Measurements from ENCODE around the gene MEIOC. TPM values are rescaled to one million over a fixed set of nuclear protein-coding genes. Genes with fewer than 3 reads are reported as not detected.
A peak's percentile ranks its signal among the peaks of the same experiment; 100 is the strongest.
"Not testable (repeated sequence)": the region's sequence is repeated elsewhere in the genome, so short reads cannot be mapped to it uniquely, and the experiment has no call there.

MEIOC gene
- total RNA-seq, 1 experiment from 2014 or later, result not detected

DNA sequence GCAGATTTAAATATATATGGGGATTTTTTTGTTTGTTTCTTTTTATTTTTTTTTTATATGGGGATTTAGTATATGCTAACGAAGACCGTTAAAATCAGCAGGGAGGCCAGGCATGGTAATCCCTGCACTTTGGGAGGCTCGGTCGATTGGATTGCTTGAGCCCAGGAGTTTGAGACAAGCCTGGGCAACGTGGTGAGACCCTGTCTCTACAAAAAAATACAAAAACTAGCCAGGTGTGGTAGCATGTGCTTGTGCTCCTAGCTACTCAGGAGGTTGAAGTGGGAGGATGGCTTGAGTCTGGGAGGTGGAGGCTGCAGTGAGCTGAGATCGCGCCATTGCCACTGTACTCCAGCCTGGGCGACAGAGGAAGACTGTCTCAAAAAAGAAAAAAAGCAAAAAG is 22.3 kb upstream of the MEIOC start:
- no peaks in the 10 kb centered on the region for H3K9me2 ChIP-seq (replicated peaks; ENCODE audit: low read length)
- CTCF ChIA-PET, result interaction anchor here (0.6 kb wide), 1 partner anchor 100 kb away, joined by 4 read pairs; no protein-coding TSS in a partner anchor
- no peak overlapping the region for H2AFZ ChIP-seq (ENCODE audit: low read length)
- no TSS peak for BruUV-seq (replicated peaks)
- no peak overlapping the region for H3K4me2 ChIP-seq (ENCODE audit: low read length)
- H3K36me3 ChIP-seq (ENCODE audit: low read depth, low read length), result no peaks in the 10 kb centered on the region
- no peak overlapping the region for H3K4me3 ChIP-seq (ENCODE audit: low read length)
- no peaks in the 10 kb centered on the region for H3K27me3 ChIP-seq (ENCODE audit: low read length)
- H3K4me1 ChIP-seq (ENCODE audit: insufficient read depth, low read length), result no peaks in the 10 kb centered on the region
- ATAC-seq (no peak), DNase-seq (no peak)
- no peaks in the 10 kb centered on the region for H3K79me2 ChIP-seq (ENCODE audit: low read length)
- no peak overlapping the region for H3K27ac ChIP-seq (ENCODE audit: low read length)
- H3K9me3 ChIP-seq (ENCODE audit: low read length), result no peaks in the 10 kb centered on the region
- TF ChIP-seq, protein P1, sequence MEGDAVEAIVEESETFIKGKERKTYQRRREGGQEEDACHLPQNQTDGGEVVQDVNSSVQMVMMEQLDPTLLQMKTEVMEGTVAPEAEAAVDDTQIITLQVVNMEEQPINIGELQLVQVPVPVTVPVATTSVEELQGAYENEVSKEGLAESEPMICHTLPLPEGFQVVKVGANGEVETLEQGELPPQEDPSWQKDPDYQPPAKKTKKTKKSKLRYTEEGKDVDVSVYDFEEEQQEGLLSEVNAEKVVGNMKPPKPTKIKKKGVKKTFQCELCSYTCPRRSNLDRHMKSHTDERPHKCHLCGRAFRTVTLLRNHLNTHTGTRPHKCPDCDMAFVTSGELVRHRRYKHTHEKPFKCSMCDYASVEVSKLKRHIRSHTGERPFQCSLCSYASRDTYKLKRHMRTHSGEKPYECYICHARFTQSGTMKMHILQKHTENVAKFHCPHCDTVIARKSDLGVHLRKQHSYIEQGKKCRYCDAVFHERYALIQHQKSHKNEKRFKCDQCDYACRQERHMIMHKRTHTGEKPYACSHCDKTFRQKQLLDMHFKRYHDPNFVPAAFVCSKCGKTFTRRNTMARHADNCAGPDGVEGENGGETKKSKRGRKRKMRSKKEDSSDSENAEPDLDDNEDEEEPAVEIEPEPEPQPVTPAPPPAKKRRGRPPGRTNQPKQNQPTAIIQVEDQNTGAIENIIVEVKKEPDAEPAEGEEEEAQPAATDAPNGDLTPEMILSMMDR (conservative IDR thresholded peaks at IDR 0.05; ENCODE audit: low read depth, low read length), result no peak
- TF ChIP-seq EZH2 (IDR thresholded peaks at IDR 0.05; ENCODE audit: low read length, unreplicated experiment) (no peak), EZH2phosphoT487 (IDR thresholded peaks at IDR 0.05; ENCODE audit: borderline replicate concordance, low read length) (no peak)
- POLR2A ChIA-PET (ENCODE audit: unreplicated experiment), result no interaction called here
- H3K9ac ChIP-seq (ENCODE audit: low read length), result no peak overlapping the region
- no peaks in the 10 kb centered on the region for H3F3A ChIP-seq (ENCODE audit: low read length, unreplicated experiment)
- no peaks in the 10 kb centered on the region for H4K20me1 ChIP-seq (ENCODE audit: low read length)
- intact Hi-C loops (cut with micrococcal nuclease), result no loop called here

DNA sequence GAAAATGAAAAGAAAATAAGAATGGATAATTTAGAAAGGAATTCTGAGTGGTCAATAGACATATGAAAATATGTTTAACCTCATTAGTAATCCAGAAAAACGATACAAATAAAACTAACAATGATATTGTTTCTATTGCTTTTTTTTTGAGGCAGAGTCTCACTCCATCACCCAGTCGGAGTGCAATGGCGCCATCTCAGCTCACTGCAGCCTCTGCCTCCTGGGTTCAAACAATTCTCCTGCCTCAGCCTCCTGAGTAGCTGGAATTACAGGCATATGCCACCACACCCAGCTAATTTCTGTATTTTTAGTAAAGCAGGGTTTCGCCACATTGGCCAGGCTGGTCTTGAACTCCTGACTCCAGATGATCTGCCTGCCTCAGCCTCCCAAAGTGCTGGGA is 21.9 kb upstream of the MEIOC start:
- H3K4me3 ChIP-seq (ENCODE audit: low read length); POLR2A ChIA-PET (ENCODE audit: unreplicated experiment); H3K9ac ChIP-seq (ENCODE audit: low read length); H3K79me2 ChIP-seq (ENCODE audit: low read length); H3K27ac ChIP-seq (ENCODE audit: low read length); H3K4me2 ChIP-seq (ENCODE audit: low read length); DNase-seq; H3K4me1 ChIP-seq (ENCODE audit: insufficient read depth, low read length); H2AFZ ChIP-seq (ENCODE audit: low read length); intact Hi-C loops (cut with micrococcal nuclease); H3K9me2 ChIP-seq (replicated peaks; ENCODE audit: low read length); ATAC-seq; H3K27me3 ChIP-seq (ENCODE audit: low read length); H3K36me3 ChIP-seq (ENCODE audit: low read depth, low read length); BruUV-seq (replicated peaks); H4K20me1 ChIP-seq (ENCODE audit: low read length); H3F3A ChIP-seq (ENCODE audit: low read length, unreplicated experiment); H3K9me3 ChIP-seq (ENCODE audit: low read length): not testable (repeated sequence)
- CTCF ChIA-PET, result interaction anchor here (0.6 kb wide), 1 partner anchor 100 kb away, joined by 4 read pairs; no protein-coding TSS in a partner anchor

DNA sequence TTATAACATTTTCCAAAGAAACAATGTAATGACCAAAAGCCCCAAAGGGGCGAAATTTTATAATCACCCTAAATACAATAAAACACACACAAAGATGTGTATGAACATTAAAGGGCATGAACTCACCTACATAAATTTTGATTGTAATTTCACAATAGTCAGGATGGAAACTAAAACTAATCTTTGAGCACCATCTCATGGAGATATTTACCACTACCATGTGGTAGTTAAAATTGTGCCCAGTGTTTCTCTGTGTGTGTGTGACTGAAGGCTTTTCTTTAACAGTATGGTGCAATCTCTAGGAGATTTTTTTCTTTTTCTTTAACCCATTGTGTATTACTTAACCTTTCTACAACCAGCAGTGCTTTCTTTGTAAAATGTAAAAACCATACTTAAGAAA is 19.7 kb upstream of the MEIOC start:
- Histone ChIP-seq H3K27me3 (ENCODE audit: low read length) (no peaks in the 10 kb centered on the region), H3K79me2 (ENCODE audit: low read length) (no peaks in the 10 kb centered on the region), H4K20me1 (ENCODE audit: low read length) (no peaks in the 10 kb centered on the region), H3F3A (ENCODE audit: low read length, unreplicated experiment) (no peaks in the 10 kb centered on the region), H3K4me2 (ENCODE audit: low read length) (no peak overlapping the region), H3K36me3 (ENCODE audit: low read depth, low read length) (no peaks in the 10 kb centered on the region), H2AFZ (ENCODE audit: low read length) (no peak overlapping the region), H3K9me2 (replicated peaks; ENCODE audit: low read length) (no peaks in the 10 kb centered on the region), H3K4me3 (ENCODE audit: low read length) (no peak overlapping the region), H3K9me3 (ENCODE audit: low read length) (no peaks in the 10 kb centered on the region), H3K4me1 (ENCODE audit: insufficient read depth, low read length) (no peaks in the 10 kb centered on the region), H3K9ac (ENCODE audit: low read length) (no peak overlapping the region), H3K27ac (ENCODE audit: low read length) (no peak overlapping the region)
- intact Hi-C loops (cut with micrococcal nuclease), result loop anchor here (1.0 to 5.0 kb wide), 2 partner anchors 103 to 234 kb away; no protein-coding TSS in a partner anchor
- TF ChIP-seq, protein P1 (conservative IDR thresholded peaks at IDR 0.05; ENCODE audit: low read depth, low read length), result peak; percentile 74
- TF ChIP-seq EZH2 (IDR thresholded peaks at IDR 0.05; ENCODE audit: low read length, unreplicated experiment) (no peak), EZH2phosphoT487 (IDR thresholded peaks at IDR 0.05; ENCODE audit: borderline replicate concordance, low read length) (no peak)
- DNase-seq (peak; percentile 68), ATAC-seq (peak; percentile 80)
- BruUV-seq (replicated peaks), result no TSS peak
- CTCF ChIA-PET, result no interaction called here
- POLR2A ChIA-PET (ENCODE audit: unreplicated experiment), result no interaction called here

Measured in PC-3 (cell line).